H1 (cell line): ENCODE measurements around the gene NME1. TPM values are rescaled to one million over a fixed set of nuclear protein-coding genes. Genes with fewer than 3 reads are reported as not detected.

Experiments
- CTCF ChIA-PET: fragments of 300-600 bp; sonication (Branson Sonifier 250); formaldehyde crosslinking; loops from one replicate; lab custom pipeline; 2021; ENCODE audit not compliant: partially characterized antibody; lab: Charles Lee
- POLR2A ChIA-PET: fragments of 300-600 bp; sonication (Branson Sonifier 250); formaldehyde crosslinking; loops from one replicate; lab custom pipeline; 2021; ENCODE audit warnings: inconsistent platforms; ENCODE audit not compliant: partially characterized antibody; lab: Charles Lee
- DNase-seq, 2 experiments: peaks; one replicate each; pipeline versions ENCODE4 v3.0.0 to v3.0.0-alpha.2; 2010 to 2022; ENCODE audit warnings: low spot score in 2 of 2, low read depth in 1 of 2, mixed read lengths in 1 of 2
- FAIRE-seq: peaks from 2 replicates; lab custom pipeline; 2011; peaks lifted over from hg19 to GRCh38; lab: Jason Lieb, UNC
- H2AFZ ChIP-seq: 2 replicates; pipeline ENCODE4 v1.8.1; 2012; ENCODE audit warnings: low read length, inconsistent platforms
- H2AK5ac ChIP-seq: 2 replicates; pipeline ENCODE4 v1.6.1; 2013; ENCODE audit warnings: low read depth, low read length
- H2BK120ac ChIP-seq: replicated peaks from 2 replicates; pipeline ENCODE3; 2013; ENCODE audit warnings: low read depth, low read length, inconsistent platforms
- H2BK12ac ChIP-seq: 2 replicates; pipeline ENCODE4 v1.6.1; 2013; ENCODE audit warnings: low read depth, low read length
- H2BK15ac ChIP-seq: 2 replicates; pipeline ENCODE4 v1.6.1; 2013; ENCODE audit warnings: low read length
- H2BK20ac ChIP-seq: 2 replicates; pipeline ENCODE4 v1.6.1; 2013; ENCODE audit warnings: low read length
- H2BK5ac ChIP-seq: 2 replicates; pipeline ENCODE4 v1.6.1; 2013; ENCODE audit warnings: low read depth, low read length
- H3K14ac ChIP-seq: 2 replicates; pipeline ENCODE4 v1.6.1; 2013; ENCODE audit warnings: inconsistent platforms; ENCODE audit not compliant: insufficient read length
- H3K18ac ChIP-seq: 2 replicates; pipeline ENCODE4 v1.6.1; 2013; ENCODE audit warnings: low read length; ENCODE audit errors: extremely low read depth
- H3K23ac ChIP-seq: 2 replicates; pipeline ENCODE4 v1.6.1; 2013; ENCODE audit warnings: inconsistent platforms; ENCODE audit not compliant: insufficient read length
- H3K23me2 ChIP-seq: 2 replicates; pipeline ENCODE4 v1.6.1; 2013; ENCODE audit warnings: low read depth, low read length
- H3K27ac ChIP-seq: 2 replicates; pipeline ENCODE4 v1.6.1; 2011; ENCODE audit warnings: low read depth, low read length, inconsistent platforms
- H3K27me3 ChIP-seq, 4 experiments: replicated peaks in 1 of 4; 1 replicate in 1 of 4; 2 replicates in 3 of 4; pipeline versions ENCODE4 v1.6.1 to v1.8.1; 2011 to 2013; ENCODE audit warnings: low read length in 3 of 4, mild to moderate bottlenecking in 3 of 4, inconsistent platforms in 2 of 4, mixed read lengths in 2 of 4, moderate library complexity in 1 of 4; ENCODE audit not compliant: control insufficient read depth in 3 of 4, insufficient read depth in 3 of 4; ENCODE audit errors: extremely low read depth in 1 of 4
- H3K36me3 ChIP-seq, 4 experiments: 2 replicates each; pipeline versions ENCODE4 v1.6.1 to v1.8.1; 2011 to 2013; ENCODE audit warnings: mild to moderate bottlenecking in 4 of 4, low read length in 3 of 4, moderate library complexity in 2 of 4, control low read depth in 1 of 4, inconsistent platforms in 1 of 4; ENCODE audit not compliant: insufficient read depth in 4 of 4, control insufficient read depth in 2 of 4
- H3K4ac ChIP-seq: replicated peaks from 2 replicates; pipeline ENCODE3; 2013; ENCODE audit warnings: low read length, low read depth, mixed read lengths, inconsistent platforms; ENCODE audit not compliant: insufficient read length
- H3K4me1 ChIP-seq, 4 experiments: replicated peaks in 1 of 4; 1 replicate in 1 of 4; 2 replicates in 3 of 4; pipeline versions ENCODE4 v1.6.1 to v1.8.1; 2011 to 2013; ENCODE audit warnings: low read length in 3 of 4, inconsistent platforms in 2 of 4, mixed read lengths in 1 of 4; ENCODE audit not compliant: insufficient read depth in 4 of 4, control insufficient read depth in 3 of 4
- H3K4me2 ChIP-seq, 2 experiments: 2 replicates each; pipeline versions ENCODE4 v1.6.1 to v1.8.1; 2011 to 2013; ENCODE audit warnings: low read depth in 2 of 2, low read length in 2 of 2, control low read depth in 1 of 2, inconsistent platforms in 1 of 2, mild to moderate bottlenecking in 1 of 2; ENCODE audit not compliant: insufficient read depth in 1 of 2
- H3K4me3 ChIP-seq, 4 experiments: fragments of 200-600, 300-600 bp in 1 of 4; sonication (generic), shearing (Covaris generic), sonication (Bioruptor Twin) in 1 of 4; 2 replicates each; pipeline versions ENCODE4 v1.5.1 to v1.8.1; 2011 to 2016; ENCODE audit warnings: low read length in 4 of 4, low read depth in 3 of 4, control low read depth in 2 of 4, inconsistent platforms in 2 of 4, mild to moderate bottlenecking in 2 of 4, mixed read lengths in 1 of 4, moderate library complexity in 1 of 4; ENCODE audit not compliant: insufficient read depth in 2 of 4; ENCODE audit errors: extremely low read depth in 1 of 4
- H3K56ac ChIP-seq: replicated peaks from 2 replicates; pipeline ENCODE3; 2013; ENCODE audit warnings: low read depth, mild to moderate bottlenecking, mixed read lengths, low read length, inconsistent platforms; ENCODE audit not compliant: insufficient read length
- H3K79me1 ChIP-seq: 2 replicates; pipeline ENCODE4 v1.6.1; 2013; ENCODE audit warnings: low read depth, low read length, control low read depth
- H3K79me2 ChIP-seq, 2 experiments: 2 replicates each; pipeline versions ENCODE4 v1.6.1 to v1.8.1; 2012 to 2013; ENCODE audit warnings: low read length in 2 of 2, mild to moderate bottlenecking in 2 of 2, inconsistent platforms in 1 of 2; ENCODE audit not compliant: insufficient read depth in 2 of 2, control insufficient read depth in 1 of 2
- H3K9ac ChIP-seq, 4 experiments: replicated peaks in 1 of 4; 1 replicate in 1 of 4; 2 replicates in 3 of 4; pipeline versions ENCODE4 v1.6.1 to v1.8.1; 2011 to 2013; ENCODE audit warnings: low read depth in 3 of 4, low read length in 3 of 4, control low read depth in 2 of 4, mild to moderate bottlenecking in 2 of 4, moderate library complexity in 2 of 4, inconsistent platforms in 1 of 4; ENCODE audit errors: extremely low read depth in 1 of 4
- H3K9me3 ChIP-seq, 2 experiments: 2 replicates each; pipeline versions ENCODE4 v1.6.1 to v1.8.1; 2012 to 2013; ENCODE audit warnings: mild to moderate bottlenecking in 2 of 2, moderate library complexity in 2 of 2, control low read depth in 1 of 2, inconsistent platforms in 1 of 2, low read depth in 1 of 2, low read length in 1 of 2, mixed read lengths in 1 of 2; ENCODE audit not compliant: insufficient read depth in 2 of 2
- H4K20me1 ChIP-seq, 2 experiments: replicated peaks in 1 of 2; 2 replicates each; pipeline versions ENCODE3 to v1.8.1; 2011 to 2013; ENCODE audit warnings: inconsistent platforms in 2 of 2, low read length in 2 of 2, mild to moderate bottlenecking in 1 of 2; ENCODE audit not compliant: insufficient read depth in 2 of 2, control insufficient read depth in 1 of 2
- H4K5ac ChIP-seq: 2 replicates; pipeline ENCODE4 v1.6.1; 2013; ENCODE audit warnings: low read length, low read depth, mixed read lengths, inconsistent platforms; ENCODE audit not compliant: insufficient read length
- H4K8ac ChIP-seq: 2 replicates; pipeline ENCODE4 v1.8.0; 2013; ENCODE audit warnings: mild to moderate bottlenecking, moderate library complexity, low read length, inconsistent platforms; ENCODE audit not compliant: insufficient read depth; ENCODE audit errors: extremely low read depth
- H4K91ac ChIP-seq: replicated peaks from 2 replicates; pipeline ENCODE3; 2013; ENCODE audit warnings: low read length, mixed read lengths, inconsistent platforms; ENCODE audit not compliant: insufficient read length
- CHD2 ChIP-seq: IDR thresholded peaks from 2 replicates; pipeline ENCODE4 v1.6.1; 2012; ENCODE audit warnings: low read length, improper control_type of control experiment
- EP300 ChIP-seq, 2 experiments: IDR thresholded peaks; 1 replicate in 1 of 2; 2 replicates in 1 of 2; pipeline ENCODE4 v1.6.1; 2011 to 2012; ENCODE audit warnings: low read depth in 2 of 2, low read length in 2 of 2, mild to moderate bottlenecking in 2 of 2, borderline replicate concordance in 1 of 2, inconsistent platforms in 1 of 2, moderate library complexity in 1 of 2
- FOSL1 ChIP-seq: IDR thresholded peaks from 2 replicates; pipeline ENCODE4 v1.6.1; 2011; ENCODE audit warnings: mild to moderate bottlenecking, low read depth, low read length, moderate library complexity; ENCODE audit not compliant: insufficient read depth
- JUN ChIP-seq: IDR thresholded peaks from 2 replicates; pipeline ENCODE4 v1.6.1; 2011; ENCODE audit warnings: low read depth, mild to moderate bottlenecking, improper control_type of control experiment, low read length
- JUND ChIP-seq: IDR thresholded peaks from 2 replicates; pipeline ENCODE4 v1.6.1; 2011; ENCODE audit warnings: mild to moderate bottlenecking, improper control_type of control experiment, low read length
- RBBP5 ChIP-seq: IDR thresholded peaks from 2 replicates; pipeline ENCODE4 v1.7.1; 2012; ENCODE audit warnings: low read depth, mild to moderate bottlenecking, inconsistent platforms, low read length, moderate library complexity, borderline replicate concordance
- SIRT6 ChIP-seq: IDR thresholded peaks from one replicate; pipeline ENCODE4 v1.7.1; 2012; ENCODE audit warnings: low read length, inconsistent platforms
- SIX5 ChIP-seq: IDR thresholded peaks from 2 replicates; pipeline ENCODE4 v1.6.1; 2011; ENCODE audit warnings: mild to moderate bottlenecking, low read depth, low read length
- SP1 ChIP-seq: IDR thresholded peaks from 2 replicates; pipeline ENCODE4 v1.6.1; 2011; ENCODE audit warnings: low read depth, low read length
- TAF1 ChIP-seq: IDR thresholded peaks from 2 replicates; pipeline ENCODE4 v1.6.1; 2011; ENCODE audit warnings: mild to moderate bottlenecking, low read depth, low read length
- USF2 ChIP-seq: IDR thresholded peaks from 2 replicates; pipeline ENCODE4 v1.6.1; 2011; ENCODE audit warnings: low read length, improper control_type of control experiment
- ZNF274 ChIP-seq: IDR thresholded peaks from 2 replicates; pipeline ENCODE4 v1.7.0; 2012; ENCODE audit warnings: low read length, borderline replicate concordance; ENCODE audit errors: extremely low read depth
- WGBS, 2 experiments: shearing (Covaris generic) in 1 of 2; methylation state at CpG; one replicate each; pipeline versions ENCODE4 v1.1.6 to v1.1.7; 2013 to 2015; ENCODE audit warnings: low lambda C conversion rate in 2 of 2, mixed read lengths in 2 of 2, inconsistent platforms in 1 of 2, low coverage in 1 of 2, missing lambda C conversion rate in 1 of 2; ENCODE audit not compliant: insufficient replicate concordance in 2 of 2, insufficient coverage in 1 of 2, insufficient read length in 1 of 2; ENCODE audit errors: extremely low coverage in 1 of 2, missing lambda C conversion rate in 1 of 2; 5-methylcytosine and 5-hydroxymethylcytosine counted together
- polyA plus RNA-seq, 7 experiments: library from polyadenylated mRNA; depleted of rRNA in 3 of 7; stranded (reverse) in 5 of 7; unstranded in 2 of 7; fragments of >200 nt in 5 of 7; fragments of 200-250 nt in 2 of 7; gene quantifications; 1 replicate in 5 of 7; 2 replicates in 1 of 7; 4 replicates in 1 of 7; pipeline versions ENCODE4 v1.2.1 to v1.2.3, GENCODE V29; 2011 to 2013; ENCODE audit warnings: missing spikeins in 2 of 7, mixed read lengths in 2 of 7
- total RNA-seq: library from RNA; stranded (reverse); fragmentation: NEBNext Ultra II Directional; extraction: Animal tissue kit (Norgen Biotek cat#: 25700); gene quantifications from 2 replicates; pipeline ENCODE4 v1.2.1, GENCODE V29; 2021
- TF ChIP-seq, protein P1 (sequence below): IDR thresholded peaks from 2 replicates; pipeline ENCODE4 v1.6.1; 2011; ENCODE audit warnings: low read depth, mild to moderate bottlenecking, low read length; ENCODE audit not compliant: insufficient read depth

NME1 gene
- total and polyA plus RNA-seq, 2 of the 8 experiments (the other 6 are each of a cell fraction or from before 2014, with no cell fraction given), result 307 to 380 TPM

DNA sequence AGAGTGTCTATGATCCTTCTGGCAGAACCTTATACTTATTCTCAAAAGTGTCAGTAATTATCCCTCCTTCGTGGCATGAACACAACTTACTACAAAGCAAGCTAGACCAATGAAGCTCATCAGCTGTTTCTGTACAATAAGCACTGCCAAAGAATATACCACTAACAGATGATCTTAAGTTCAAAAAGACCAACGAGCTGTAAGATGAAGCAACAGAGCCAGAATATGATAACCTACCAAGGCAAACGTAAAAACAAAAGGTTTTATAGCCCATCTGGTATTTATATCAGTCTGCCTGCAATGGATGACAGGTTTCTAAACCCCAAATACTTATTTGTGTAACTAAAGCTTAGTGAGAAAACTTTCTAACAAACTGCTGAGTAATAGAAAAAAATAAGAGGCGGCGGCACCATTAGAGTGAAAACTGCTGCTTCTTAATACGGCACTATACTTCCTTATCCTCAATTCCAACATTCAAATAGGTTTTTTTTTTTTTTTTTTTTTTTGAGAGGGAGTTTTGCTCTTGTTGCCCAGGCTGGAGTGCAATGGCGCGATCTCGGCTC lies 35.0 kb downstream of the NME1 start:
- no peak overlapping the region for H2AFZ ChIP-seq
- CTCF ChIA-PET, result no interaction called here
- H2BK12ac ChIP-seq, result no peak overlapping the region
- H3K4me1 ChIP-seq, result no peaks in the 10 kb centered on the region
- WGBS, 2 experiments, result 92% methylated on average over 6 of the region's 9 CpGs; no CpG with 5 or more reads in 1 of the 2 experiments
- no peak overlapping the region for H2BK120ac ChIP-seq
- H3K4me2 ChIP-seq, result no peak overlapping the region
- no peak overlapping the region for H3K23ac ChIP-seq
- no peaks in the 10 kb centered on the region for H3K23me2 ChIP-seq
- H3K14ac ChIP-seq, result no peak overlapping the region
- peaks cover 1 to 3% of the 10 kb centered on the region in 2 experiments for H4K20me1 ChIP-seq
- H4K5ac ChIP-seq, result no peak overlapping the region
- H3K27ac ChIP-seq, result no peak overlapping the region
- no peak overlapping the region for H2AK5ac ChIP-seq
- no peaks in the 10 kb centered on the region; a peak in 1 of 4 replicates for H3K9me3 ChIP-seq
- H3K36me3 ChIP-seq, result peaks cover 15 to 76% (median 42%) of the 10 kb centered on the region in 4 experiments
- no peak overlapping the region for H2BK5ac ChIP-seq
- FAIRE-seq, result no peak
- H2BK20ac ChIP-seq, result no peak overlapping the region
- H2BK15ac ChIP-seq, result no peak overlapping the region
- DNase-seq, result no peak
- no peak overlapping the region for H3K4ac ChIP-seq
- no peak overlapping the region for H3K56ac ChIP-seq
- H3K79me2 ChIP-seq, result no peaks in the 10 kb centered on the region
- H3K79me1 ChIP-seq, result no peaks in the 10 kb centered on the region
- H3K4me3 ChIP-seq, result no peak overlapping the region
- no peak overlapping the region for H4K91ac ChIP-seq
- H3K9ac ChIP-seq, result no peak overlapping the region
- POLR2A ChIA-PET, result interaction anchor here (0.6 kb wide), 1 partner anchor 11 kb away, joined by 3 read pairs; no protein-coding TSS in a partner anchor
- H3K18ac ChIP-seq, result no peak overlapping the region
- H3K27me3 ChIP-seq, result no peaks in the 10 kb centered on the region
- no peak overlapping the region for H4K8ac ChIP-seq
- TF ChIP-seq CHD2 (no peak), SP1 (no peak), EP300 (IDR thresholded peaks at IDR 0.05; ENCODE audit: borderline replicate concordance in 1 of 2, low read depth in 2 of 2, low read length in 2 of 2) (no peak), TAF1 (no peak), SIX5 (no peak), USF2 (no peak), SIRT6 (no peak), FOSL1 (no peak), JUND (no peak), JUN (no peak), RBBP5 (no peak), ZNF274 (no peak)
- TF ChIP-seq, protein P1, sequence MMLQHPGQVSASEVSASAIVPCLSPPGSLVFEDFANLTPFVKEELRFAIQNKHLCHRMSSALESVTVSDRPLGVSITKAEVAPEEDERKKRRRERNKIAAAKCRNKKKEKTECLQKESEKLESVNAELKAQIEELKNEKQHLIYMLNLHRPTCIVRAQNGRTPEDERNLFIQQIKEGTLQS, result no peak
